Bronchial epithelial cell (primary cell): ENCODE measurements around the gene DENND1A. TPM values are rescaled to one million over a fixed set of nuclear protein-coding genes. Genes with fewer than 3 reads are reported as not detected.
A peak's percentile ranks its signal among the peaks of the same experiment; 100 is the strongest.
"Not testable (repeated sequence)": the region's sequence is repeated elsewhere in the genome, so short reads cannot be mapped to it uniquely, and the experiment has no call there.

ENCODE experiments used
- DNase-seq: peaks from one replicate; pipeline ENCODE4 v3.0.0-alpha.2; 2010; ENCODE audit warnings: low read depth
- FAIRE-seq: peaks from 2 replicates; lab custom pipeline; 2011; peaks lifted over from hg19 to GRCh38; lab: Jason Lieb, UNC
- H3K27me3 ChIP-seq: 2 replicates; pipeline ENCODE4 v1.5.1; 2011; ENCODE audit warnings: low read length; ENCODE audit not compliant: control insufficient read depth, insufficient read depth
- H3K36me3 ChIP-seq: 2 replicates; pipeline ENCODE4 v1.5.1; 2011; ENCODE audit warnings: low read length; ENCODE audit not compliant: control insufficient read depth, insufficient read depth
- H3K4me3 ChIP-seq: 2 replicates; pipeline ENCODE4 v1.5.1; 2011; ENCODE audit warnings: mild to moderate bottlenecking, low read depth, low read length, control low read depth
- total RNA-seq: library from RNA; depleted of rRNA; stranded (reverse); fragments of >200 nt; gene quantifications from 2 replicates; pipeline ENCODE4 v1.2.1, GENCODE V29; 2014
- TF ChIP-seq, protein P1 (sequence below): IDR thresholded peaks from 2 replicates; pipeline ENCODE4 v1.5.1; 2011; ENCODE audit warnings: mild to moderate bottlenecking, moderate library complexity, low read length, control low read depth, inconsistent platforms; ENCODE audit not compliant: insufficient read depth, severe bottlenecking

Gene DENND1A
- total RNA-seq, 1 donor from 2014 or later: 6.1 TPM

- FAIRE-seq: no peak
- no peak for DNase-seq
- no peak overlapping the region for H3K4me3 ChIP-seq
- H3K27me3 ChIP-seq: no peaks in the 10 kb centered on the region
- H3K36me3 ChIP-seq: no peaks in the 10 kb centered on the region
- TF ChIP-seq, protein P1, sequence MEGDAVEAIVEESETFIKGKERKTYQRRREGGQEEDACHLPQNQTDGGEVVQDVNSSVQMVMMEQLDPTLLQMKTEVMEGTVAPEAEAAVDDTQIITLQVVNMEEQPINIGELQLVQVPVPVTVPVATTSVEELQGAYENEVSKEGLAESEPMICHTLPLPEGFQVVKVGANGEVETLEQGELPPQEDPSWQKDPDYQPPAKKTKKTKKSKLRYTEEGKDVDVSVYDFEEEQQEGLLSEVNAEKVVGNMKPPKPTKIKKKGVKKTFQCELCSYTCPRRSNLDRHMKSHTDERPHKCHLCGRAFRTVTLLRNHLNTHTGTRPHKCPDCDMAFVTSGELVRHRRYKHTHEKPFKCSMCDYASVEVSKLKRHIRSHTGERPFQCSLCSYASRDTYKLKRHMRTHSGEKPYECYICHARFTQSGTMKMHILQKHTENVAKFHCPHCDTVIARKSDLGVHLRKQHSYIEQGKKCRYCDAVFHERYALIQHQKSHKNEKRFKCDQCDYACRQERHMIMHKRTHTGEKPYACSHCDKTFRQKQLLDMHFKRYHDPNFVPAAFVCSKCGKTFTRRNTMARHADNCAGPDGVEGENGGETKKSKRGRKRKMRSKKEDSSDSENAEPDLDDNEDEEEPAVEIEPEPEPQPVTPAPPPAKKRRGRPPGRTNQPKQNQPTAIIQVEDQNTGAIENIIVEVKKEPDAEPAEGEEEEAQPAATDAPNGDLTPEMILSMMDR: no peak
These were observed 18.9 kb downstream of the DENND1A start for GRCh38 chr9:123911024-123911423.

DNA sequence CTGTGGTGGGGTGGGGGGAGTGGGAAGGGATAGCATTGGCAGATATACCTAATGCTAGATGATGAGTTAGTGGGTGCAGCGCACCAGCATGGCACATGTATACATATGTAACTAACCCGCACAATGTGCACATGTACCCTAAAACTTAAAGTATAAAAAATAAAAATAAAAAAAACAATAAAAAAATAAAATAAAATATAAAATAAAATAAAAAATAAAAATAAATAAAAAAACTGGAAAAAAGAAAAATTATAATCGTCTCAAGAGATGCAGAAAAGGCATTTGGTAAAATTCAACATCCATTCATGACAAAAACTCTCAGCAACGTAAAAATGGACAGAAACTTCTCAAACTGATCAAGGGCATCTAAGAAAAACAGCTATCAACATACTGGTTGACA lies 20.7 kb downstream of the DENND1A start:
- not testable (repeated sequence) for H3K4me3 ChIP-seq, H3K27me3 ChIP-seq, FAIRE-seq, DNase-seq, H3K36me3 ChIP-seq

GRCh38 chr9:123903550-123903949 lies 26.4 kb downstream of the DENND1A start:
- not testable (repeated sequence) for H3K36me3 ChIP-seq, DNase-seq, H3K4me3 ChIP-seq, H3K27me3 ChIP-seq, FAIRE-seq

- DNase-seq: no peak
- no peaks in the 10 kb centered on the region for H3K27me3 ChIP-seq
- TF ChIP-seq, protein P1: no peak
- no peaks in the 10 kb centered on the region for H3K36me3 ChIP-seq
- H3K4me3 ChIP-seq: no peak overlapping the region
- no peak for FAIRE-seq
These were observed 35.1 kb downstream of the DENND1A start for GRCh38 chr9:123894822-123895221.

- no peaks in the 10 kb centered on the region for H3K27me3 ChIP-seq
- no peak overlapping the region for H3K4me3 ChIP-seq
- TF ChIP-seq, protein P1: no peak
- FAIRE-seq (no peak), DNase-seq (peak; percentile 10)
- H3K36me3 ChIP-seq: no peaks in the 10 kb centered on the region
These were observed 36.0 kb downstream of the DENND1A start for GRCh38 chr9:123893831-123894460.

- no peak for FAIRE-seq
These were observed 36.8 kb downstream of the DENND1A start for GRCh38 chr9:123893115-123893514.

DNA sequence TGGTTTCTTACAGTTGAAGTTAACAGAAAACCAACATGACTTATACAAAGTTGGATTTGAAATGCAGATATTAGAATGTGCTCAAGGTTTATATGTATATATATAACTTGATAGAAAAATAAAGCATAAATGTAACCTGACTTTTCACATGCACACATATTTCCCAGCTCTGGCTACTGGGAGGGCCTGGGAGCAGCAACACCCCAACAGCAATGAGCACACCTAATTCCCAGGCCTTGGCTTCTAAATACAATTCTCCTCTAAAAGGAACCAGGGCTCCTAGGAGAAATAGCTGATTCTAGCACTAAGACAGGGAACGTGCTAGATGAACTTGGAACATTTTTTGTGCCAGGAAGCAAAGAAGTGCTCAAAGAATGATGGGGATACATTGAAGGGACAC lies 42.1 kb downstream of the DENND1A start:
- Histone ChIP-seq H3K4me3 (no peak overlapping the region), H3K36me3 (no peaks in the 10 kb centered on the region), H3K27me3 (no peaks in the 10 kb centered on the region)
- no peak for DNase-seq
- no peak for FAIRE-seq
- TF ChIP-seq, protein P1: no peak

More at GRCh38 chr9:123893115-123893514, 36.8 kb downstream of the DENND1A start:
- TF ChIP-seq, protein P1: no peak
- H3K27me3 ChIP-seq: no peaks in the 10 kb centered on the region
- no peak overlapping the region for H3K4me3 ChIP-seq
- H3K36me3 ChIP-seq: no peaks in the 10 kb centered on the region
- no peak for DNase-seq

GRCh38 chr9:123885834-123886233 lies 44.1 kb downstream of the DENND1A start:
- not testable (repeated sequence) for H3K36me3 ChIP-seq, DNase-seq, H3K27me3 ChIP-seq

More at GRCh38 chr9:123885834-123886233, 44.1 kb downstream of the DENND1A start:
- not testable (repeated sequence) for FAIRE-seq, H3K4me3 ChIP-seq
